ENCODE data around the gene LPCAT1. TPM values are rescaled to one million over a fixed set of nuclear protein-coding genes. Genes with fewer than 3 reads are reported as not detected.

Gene LPCAT1, protein sequence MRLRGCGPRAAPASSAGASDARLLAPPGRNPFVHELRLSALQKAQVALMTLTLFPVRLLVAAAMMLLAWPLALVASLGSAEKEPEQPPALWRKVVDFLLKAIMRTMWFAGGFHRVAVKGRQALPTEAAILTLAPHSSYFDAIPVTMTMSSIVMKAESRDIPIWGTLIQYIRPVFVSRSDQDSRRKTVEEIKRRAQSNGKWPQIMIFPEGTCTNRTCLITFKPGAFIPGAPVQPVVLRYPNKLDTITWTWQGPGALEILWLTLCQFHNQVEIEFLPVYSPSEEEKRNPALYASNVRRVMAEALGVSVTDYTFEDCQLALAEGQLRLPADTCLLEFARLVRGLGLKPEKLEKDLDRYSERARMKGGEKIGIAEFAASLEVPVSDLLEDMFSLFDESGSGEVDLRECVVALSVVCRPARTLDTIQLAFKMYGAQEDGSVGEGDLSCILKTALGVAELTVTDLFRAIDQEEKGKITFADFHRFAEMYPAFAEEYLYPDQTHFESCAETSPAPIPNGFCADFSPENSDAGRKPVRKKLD
- 136 to 167 TPM (median 167 TPM) in 5 replicates for total RNA-seq (2022; extraction: Qiagen RNA extraction; ENCODE audit: low read depth)

DNA sequence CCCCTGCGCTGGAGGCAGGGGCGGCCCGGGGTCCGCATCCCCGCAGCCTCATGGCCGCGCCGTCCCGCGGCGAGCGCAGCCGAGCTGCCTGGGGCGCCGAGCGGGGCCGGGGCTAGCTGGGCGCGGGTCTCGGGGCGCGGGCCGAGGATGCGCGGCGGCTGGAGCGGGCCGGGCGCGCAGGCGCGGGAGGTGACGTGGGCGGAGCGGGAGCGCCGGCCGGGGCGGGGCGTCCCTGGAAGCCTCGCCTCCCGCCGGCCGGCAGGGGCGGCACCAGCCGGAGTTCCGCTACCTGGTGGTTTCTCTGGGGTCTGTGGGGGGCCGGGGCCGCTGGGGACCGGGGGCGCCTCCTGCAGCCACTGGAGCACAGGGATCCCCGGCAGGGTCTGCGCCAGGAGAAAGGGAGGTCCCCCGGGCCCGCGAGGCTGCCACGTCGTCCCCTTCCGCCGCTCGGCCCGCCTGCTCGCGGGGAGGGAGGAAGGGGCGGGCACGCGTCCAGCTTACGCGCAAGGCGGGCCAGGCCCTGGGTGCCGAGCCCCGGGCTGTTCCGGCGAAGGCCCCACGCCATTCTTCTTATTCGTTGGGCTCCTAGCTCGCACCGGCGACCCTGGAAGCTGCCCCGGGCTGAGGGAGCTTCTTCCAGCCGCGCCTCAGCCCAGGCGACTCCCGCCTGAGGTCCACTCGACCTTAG is at the start of gene LPCAT1:
Gene LPCAT1, minus strand, starts transcription at position 168 of the 688 bp plus-strand sequence. Its CDS starts 116 bp downstream, at position 52.

DNA sequence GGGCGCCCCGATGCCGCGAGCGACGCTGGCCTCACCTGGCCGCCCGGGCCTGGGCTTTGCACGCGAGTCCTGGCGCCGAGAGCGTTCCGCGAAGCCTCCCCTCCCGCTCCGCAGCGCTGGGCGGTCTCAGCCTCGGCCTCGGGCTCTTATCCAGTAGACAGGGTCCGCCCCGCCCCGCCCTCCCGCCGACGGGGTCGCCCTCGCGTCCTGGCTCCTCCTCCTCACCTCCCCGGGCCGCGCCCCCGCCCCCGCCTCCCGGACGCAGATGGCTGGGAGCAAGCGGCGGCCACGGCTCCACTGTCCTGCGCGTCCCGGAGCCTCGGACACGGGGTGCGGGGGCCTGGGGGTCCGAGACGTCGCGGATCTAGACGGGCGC is 78.5 kb downstream of the LPCAT1 start, which contains the start of gene SLC6A3:
Gene SLC6A3, minus strand, starts transcription at position 128 of the 376 bp plus-strand sequence. CDS start 2,243 bp downstream, outside the sequence.

Other genes starting within 250 kb of the LPCAT1 start
- 1.8 to 4.0 TPM (median 3.3 TPM) in 5 replicates for gene TERT, start 228.9 kb downstream of the LPCAT1 start, total RNA-seq (2022; extraction: Qiagen RNA extraction; ENCODE audit: low read depth)
- gene CLPTM1L, start 178.9 kb downstream of the LPCAT1 start, total RNA-seq (2022; extraction: Qiagen RNA extraction; ENCODE audit: low read depth): 155 to 185 TPM (median 164 TPM) in 5 replicates
- gene SLC6A3, start 78.5 kb downstream of the LPCAT1 start, total RNA-seq (2022; extraction: Qiagen RNA extraction; ENCODE audit: low read depth): 0.09 to 0.25 TPM (median 0.10 TPM) in 5 replicates